Left cardiac atrium (tissue), 4 donors: ENCODE measurements around the gene CDH12. TPM values are rescaled to one million over a fixed set of nuclear protein-coding genes. Genes with fewer than 3 reads are reported as not detected.
"Not testable (repeated sequence)": the region's sequence is repeated elsewhere in the genome, so short reads cannot be mapped to it uniquely, and the experiment has no call there.

ENCODE experiments used
- ATAC-seq, 2 donors: fragments of 200-7000 bp; cut with Tn5 transposase; one replicate each; pipeline ENCODE4 v1.9.1; 2020; ENCODE audit warnings: mild to moderate bottlenecking in 2 of 2, moderate library complexity in 2 of 2
- DNase-seq: peaks from one replicate; pipeline ENCODE4 v3.0.0-alpha.2; 2020
- intact Hi-C, 2 donors: fragments of 100-400 bp; cut with DNase I; formaldehyde crosslinking; loops; one replicate each; pipeline versions ENCODE4 v1.14.1 to v1.15.1; 2022 to 2023
- total RNA-seq, 2 donors: library from RNA; stranded (reverse); fragmentation: NEBNext Ultra II Directional; extraction: Animal tissue kit (Norgen Biotek cat#: 25700); gene quantifications; one replicate each; pipeline ENCODE4 v1.2.1, GENCODE V29; 2021
- donor health status: DM: no; HTN: yes; CAD: no.
- donor health status: DM: no; HTN: yes; CAD: no; lungs with severe emphysema.
- donor health status: DM: yes; HTN: yes; CAD: no.
- donor health status: Dilated cardiomyopathy.

The CDH12 gene
- total RNA-seq, 2 donors from 2014 or later, result not detected

DNA sequence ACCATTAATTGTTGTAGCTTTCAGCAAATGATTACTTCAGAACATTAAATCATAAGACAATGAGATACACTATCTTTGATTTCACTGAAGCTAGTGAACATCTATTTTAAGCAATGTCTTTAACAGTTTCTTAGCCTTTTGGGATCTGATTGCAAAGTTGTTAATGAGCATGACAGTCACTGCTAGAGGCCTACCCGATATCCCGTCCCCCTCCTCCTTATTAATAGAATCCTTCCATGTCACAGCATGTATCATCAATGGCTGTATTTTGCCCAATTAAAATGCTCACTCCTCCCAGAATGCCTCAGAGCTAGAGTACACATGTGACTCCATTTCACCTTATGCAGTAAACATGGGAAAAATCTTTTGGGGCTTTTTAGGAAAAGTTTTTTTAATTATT, 852.0 kb downstream of the CDH12 start:
- intact Hi-C loops, DNase-seq, ATAC-seq: not testable (repeated sequence)

DNA sequence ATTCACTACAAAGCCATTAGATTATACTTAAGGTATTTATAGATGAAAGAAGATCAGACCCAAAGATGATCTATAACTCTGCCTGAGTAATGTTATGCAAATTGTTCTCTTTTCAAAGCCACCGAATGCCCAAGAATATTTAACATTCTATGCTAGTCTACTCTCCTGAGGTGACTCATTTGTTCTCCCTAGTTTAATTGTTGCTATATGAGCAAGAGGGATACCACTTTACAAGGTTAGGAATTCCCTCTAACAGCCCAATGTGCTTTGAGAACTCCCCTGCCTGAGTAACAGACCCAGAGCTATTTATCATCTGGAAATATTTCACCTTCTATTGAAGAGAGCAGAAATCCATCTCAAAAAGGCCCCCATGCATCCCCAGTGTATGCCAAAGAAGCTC, 867.3 kb downstream of the CDH12 start:
- DNase-seq, ATAC-seq, intact Hi-C loops: not testable (repeated sequence)

DNA sequence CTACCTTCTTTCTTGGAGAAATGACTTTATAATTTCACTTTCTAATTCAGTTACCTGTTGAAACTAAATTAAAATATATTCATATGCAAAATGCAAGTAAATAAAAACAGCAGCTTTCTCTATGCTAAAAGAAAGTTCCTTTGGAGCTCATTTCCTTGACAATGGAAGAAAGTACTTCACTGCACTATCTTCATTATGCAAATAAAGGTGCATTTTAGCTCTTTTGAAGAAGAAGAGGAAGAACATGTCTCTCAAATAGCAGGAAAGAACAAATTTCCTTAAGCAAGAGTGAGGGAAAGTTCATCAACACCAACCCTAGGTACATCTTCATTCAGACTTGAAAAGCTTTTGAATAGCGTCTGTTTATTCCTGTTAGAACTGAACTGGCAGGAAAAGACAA, 901.6 kb downstream of the CDH12 start:
- DNase-seq, intact Hi-C loops, ATAC-seq: not testable (repeated sequence)

DNA sequence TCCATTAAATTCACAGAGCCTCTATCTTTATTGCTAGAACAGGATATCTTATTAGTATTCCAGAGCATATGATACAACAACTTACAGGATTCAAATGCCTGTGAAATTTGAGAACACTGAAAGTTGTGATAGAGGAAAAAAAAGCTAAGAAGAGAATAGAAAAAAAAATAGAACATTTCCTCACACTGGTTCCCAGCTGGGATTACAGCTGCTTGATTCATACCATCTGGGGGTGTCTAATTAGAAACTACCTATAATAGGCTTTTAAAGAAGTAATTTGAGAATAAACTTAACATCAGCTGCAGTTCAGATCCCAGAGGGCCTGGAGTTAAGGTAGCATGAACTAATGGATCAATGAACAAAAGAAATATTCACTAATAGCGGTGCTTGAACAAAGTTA, 922.0 kb downstream of the CDH12 start:
- ATAC-seq (no peak), DNase-seq (no peak)
- intact Hi-C loops, result no loop called here

DNA sequence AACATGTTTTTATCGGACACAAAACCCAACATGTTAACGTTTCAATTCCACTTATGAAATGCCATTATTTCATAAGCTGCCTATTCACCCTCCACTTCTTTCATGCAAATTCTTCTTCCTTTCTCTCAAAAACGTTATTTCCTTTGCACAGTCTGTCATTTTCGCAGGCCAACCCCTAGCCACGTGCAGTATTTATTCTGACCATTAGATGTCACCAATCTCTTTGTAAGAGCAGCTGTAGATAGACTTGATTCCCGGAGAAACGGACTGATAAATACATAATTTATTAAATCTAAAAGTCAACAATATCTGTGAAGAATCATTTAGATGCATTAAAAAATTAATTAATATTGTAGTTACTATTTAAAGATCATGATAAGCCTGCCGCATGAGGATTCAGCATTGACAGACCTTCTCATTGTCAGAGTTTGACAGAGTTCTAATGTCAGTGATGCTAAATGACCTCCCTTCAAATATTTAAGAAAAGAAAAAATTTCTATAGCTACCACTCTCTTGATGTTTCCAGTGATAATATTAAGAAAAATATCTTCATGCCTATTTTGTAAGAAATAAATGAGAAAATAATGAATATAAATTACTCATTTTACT, 933.6 kb downstream of the CDH12 start:
- DNase-seq (no peak), ATAC-seq (no peak)
- intact Hi-C loops, result loop anchor here in 1 of 2 donors (10.0 kb wide), 1 partner anchor 295 kb away; no protein-coding TSS in a partner anchor

DNA sequence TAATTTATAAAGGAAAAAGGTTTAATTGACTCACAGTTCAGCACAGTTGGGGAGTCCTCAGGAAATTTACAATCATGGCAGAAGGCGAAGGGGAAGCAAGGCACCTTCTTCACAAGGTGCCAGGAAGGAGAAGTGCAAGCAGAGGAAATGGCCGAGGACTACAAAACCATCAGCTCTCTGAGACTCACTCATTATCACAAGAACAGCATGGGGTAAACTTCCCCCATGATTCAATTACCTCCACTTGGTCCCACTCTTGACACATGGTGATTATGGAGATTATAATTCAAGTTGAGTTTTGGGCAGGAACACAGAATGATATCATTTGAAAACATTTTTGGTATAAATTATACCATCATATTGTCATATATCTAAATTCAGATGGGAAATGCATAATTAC, 934.7 kb downstream of the CDH12 start:
- intact Hi-C loops, result no loop called here
- DNase-seq, result no peak
- ATAC-seq, result no peak

DNA sequence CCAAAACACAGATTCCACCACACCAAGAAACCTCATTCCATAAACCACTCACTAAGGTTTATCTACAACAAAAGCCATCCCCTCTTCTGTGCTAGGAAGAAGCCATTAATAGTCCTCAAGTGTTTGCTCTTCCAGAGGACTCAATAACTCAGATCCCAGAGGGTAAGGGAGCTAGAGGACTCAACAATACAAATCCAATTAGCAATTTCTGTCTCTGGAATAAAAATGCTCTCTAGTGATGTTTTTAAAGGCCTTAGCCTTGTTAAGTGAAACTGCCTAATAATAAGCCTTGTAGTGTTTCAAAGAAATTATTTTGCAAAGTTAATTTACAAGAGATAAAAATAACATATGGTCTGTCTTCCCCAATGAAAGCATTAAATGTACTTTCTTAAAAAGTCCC, 942.4 kb downstream of the CDH12 start:
- no peak for ATAC-seq
- intact Hi-C loops, result no loop called here
- no peak for DNase-seq

DNA sequence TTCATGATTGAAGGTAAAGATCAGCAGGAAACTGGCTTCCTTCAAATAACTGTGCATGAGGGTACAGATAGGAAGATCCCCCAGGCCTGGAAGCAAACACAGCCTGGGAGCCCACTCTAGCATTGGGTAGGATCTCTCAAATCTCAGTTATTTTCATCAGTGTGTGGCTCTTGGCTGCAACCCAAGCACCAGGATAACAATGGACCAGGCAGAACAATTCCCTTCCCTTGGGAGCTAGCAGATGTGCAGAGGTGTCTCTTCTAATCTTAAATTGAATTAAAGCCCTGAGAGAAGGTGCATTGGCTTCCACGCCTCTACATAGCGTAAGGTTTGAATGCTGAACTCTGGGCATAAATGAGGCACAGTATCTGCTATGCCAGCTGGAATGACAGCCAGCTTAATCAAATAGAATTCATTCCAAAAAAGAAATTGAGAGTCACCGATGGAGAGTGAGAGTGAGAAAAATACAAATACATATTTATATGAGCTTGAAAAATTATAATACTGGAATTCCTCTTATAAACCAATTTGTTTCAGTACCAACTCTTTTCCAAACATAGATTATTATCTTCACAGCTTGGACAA, 957.3 kb downstream of the CDH12 start:
- ATAC-seq, result no peak
- intact Hi-C loops, result no loop called here

DNA sequence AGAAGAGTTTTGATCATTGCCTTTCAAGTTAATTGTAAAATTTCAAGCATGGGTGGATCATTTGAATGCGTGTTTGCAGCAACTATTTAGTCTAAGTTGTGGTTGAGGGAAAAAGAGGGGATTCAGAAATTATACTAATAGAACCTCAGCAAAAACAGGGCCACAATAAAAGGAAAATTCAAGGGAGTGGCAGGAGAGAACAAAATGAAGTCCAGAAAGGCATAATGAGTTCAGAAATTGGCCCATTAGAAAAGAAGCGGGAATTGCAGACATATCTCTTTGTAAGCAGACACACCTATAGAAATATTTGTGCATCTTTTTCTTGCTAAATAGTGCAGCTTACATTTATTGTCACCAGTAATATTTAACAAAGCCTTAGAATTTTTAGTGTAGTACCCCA, 960.0 kb downstream of the CDH12 start:
- intact Hi-C loops, result loop anchor here in 1 of 2 donors (5.0 kb wide), 1 partner anchor 1494 kb away; no protein-coding TSS in a partner anchor
- DNase-seq (no peak), ATAC-seq (no peak)

More for the DNA sequence above, 957.3 kb downstream of the CDH12 start:
- DNase-seq, result no peak

DNA sequence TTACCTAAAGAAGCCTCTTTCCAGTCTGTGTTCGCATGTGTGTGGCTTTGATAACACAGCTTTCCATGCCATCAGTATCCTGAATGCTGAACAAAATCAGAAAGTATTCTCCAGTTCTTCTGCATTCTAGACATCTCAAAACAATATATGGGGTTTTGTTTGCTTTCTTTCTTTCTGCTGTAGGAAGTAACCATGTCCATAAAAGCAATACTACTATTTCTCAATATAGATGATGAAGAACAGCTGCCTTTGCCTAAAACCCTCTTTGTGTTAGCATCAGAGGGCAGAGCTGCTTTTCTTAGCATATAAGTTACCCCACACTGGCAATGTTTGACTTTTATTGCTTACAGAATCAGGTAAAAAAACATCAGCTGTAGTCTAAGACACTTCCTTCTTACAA, 963.6 kb downstream of the CDH12 start:
- ATAC-seq (no peak), DNase-seq (no peak)
- intact Hi-C loops, result no loop called here

DNA sequence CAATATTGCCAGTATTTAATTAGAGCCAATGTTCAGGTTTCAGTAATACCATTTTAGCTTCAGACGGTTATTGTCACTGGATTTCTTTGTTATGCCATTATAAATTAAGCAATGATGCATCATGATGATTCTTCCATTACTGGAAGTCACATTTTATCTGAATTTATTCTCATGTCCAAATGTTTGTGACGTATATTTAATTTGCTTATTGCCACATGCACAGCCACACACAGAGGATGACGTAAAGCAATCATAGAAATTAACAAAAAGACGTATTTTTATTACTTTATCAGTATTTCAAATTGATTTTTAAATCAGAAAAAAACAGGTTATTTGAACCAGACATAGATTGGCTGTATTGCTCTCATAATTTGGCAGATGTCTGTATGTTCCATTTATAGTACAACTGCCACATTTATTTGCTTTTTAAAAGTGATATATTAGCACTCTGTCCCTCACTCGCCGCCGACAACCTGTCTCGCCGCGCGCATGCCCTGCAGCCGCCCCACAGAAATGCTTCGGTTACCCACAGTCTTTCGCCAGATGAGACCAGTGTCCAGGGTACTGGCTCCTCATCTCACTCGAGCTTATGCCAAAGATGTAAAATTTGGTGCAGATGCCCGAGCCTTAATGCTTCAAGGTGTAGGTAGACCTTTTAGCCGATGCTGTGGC, 970.9 kb downstream of the CDH12 start:
- ATAC-seq (no peak), DNase-seq (no peak)
- intact Hi-C loops, result no loop called here

DNA sequence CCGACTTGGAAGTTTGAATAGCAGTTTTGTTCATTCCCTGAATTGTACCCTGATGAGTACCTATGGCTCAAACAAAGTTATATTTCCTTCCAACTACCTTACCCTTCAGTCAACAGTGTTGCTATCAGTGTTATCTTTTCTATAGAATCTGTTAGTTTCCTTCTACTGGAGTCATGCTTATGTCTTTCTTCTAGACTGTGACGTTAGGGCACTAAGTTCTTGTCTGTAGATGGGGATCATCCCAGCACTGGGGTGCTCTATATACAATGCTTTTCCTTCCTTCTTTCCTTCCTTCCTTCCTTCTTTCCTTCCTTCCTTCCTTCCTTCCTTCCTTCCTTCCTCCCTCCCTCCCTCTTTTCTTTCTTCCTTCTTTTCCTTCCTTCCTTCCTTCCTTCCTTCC, 973.0 kb downstream of the CDH12 start:
- intact Hi-C loops, result no loop called here
- DNase-seq (no peak), ATAC-seq (no peak)

DNA sequence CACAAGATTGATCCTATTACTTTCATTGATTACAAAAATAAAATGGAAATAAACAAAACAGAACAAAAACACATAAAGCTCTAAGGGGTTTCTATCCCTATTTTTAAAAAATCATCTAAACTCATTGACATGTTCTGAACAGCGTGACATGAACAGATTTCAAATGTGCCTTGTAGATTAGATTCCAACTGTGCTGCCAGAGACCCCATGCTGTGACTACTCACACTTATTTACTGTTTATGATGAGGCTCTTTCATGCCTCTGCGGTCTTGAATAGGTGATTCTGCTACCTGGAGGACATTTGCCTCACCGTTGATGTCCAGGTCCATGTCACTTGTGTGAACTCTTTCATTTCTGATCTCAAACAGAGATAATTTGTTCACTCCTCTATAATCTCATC, 990.2 kb downstream of the CDH12 start:
- intact Hi-C loops, result no loop called here
- ATAC-seq, result no peak
- DNase-seq, result no peak

DNA sequence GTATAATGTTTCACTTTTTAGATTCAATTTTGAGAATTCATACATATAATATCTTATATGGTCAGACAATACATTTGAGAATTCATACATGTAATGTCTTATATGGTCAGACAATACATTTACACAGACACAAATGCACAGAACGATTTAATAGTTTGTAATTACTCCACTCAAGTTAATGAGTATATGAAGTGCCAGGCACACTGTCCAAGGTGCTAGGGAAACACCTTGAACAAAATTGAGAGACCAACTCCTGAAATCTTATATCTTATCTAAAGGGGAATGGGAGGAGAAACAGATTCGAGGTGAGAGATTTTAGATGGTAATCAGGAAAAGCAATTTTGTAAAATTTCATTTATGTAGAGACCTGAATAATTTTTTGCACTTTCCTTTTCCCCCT, 994.7 kb downstream of the CDH12 start:
- DNase-seq (no peak), ATAC-seq (no peak)
- intact Hi-C loops, result no loop called here

DNA sequence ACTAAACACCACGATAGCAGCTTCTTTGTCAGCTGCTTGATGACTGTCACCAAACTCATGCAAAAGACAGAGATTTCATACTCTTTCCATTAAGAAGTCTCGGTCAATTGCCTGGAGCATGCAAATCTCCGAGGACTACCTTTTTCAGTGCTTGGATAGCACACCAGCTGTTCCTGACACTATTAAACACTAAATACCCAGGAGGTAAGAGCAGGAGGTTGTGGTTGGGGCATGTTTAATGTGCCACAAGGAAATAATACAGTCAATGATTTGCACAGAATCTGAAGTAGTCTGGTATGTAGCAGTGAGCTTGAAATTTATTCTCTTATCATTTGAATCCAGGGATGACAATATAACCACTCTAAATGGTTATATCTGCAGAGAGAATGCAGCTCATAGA, 996.2 kb downstream of the CDH12 start:
- ATAC-seq, result no peak
- no peak for DNase-seq
- intact Hi-C loops, result no loop called here

DNA sequence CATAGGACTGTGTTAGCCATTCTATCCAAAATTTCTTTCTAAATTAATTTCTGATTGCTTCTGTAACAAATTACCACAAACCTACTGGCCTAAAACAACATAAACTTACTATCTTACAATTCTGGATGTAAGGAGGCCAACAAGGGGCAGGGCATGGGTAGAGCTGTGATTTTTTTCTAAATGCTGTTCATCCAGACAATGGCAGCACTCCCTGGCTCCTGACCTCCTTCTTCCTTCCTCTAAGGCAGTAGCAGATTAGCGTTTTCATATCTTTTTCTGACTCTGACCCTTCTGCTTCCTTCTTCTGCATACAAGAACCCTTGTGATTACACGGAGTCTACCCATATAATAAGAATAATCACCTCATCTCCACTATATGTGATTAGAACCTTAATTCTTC, 1005.8 kb downstream of the CDH12 start:
- no peak for ATAC-seq
- intact Hi-C loops, result no loop called here
- DNase-seq, result no peak

DNA sequence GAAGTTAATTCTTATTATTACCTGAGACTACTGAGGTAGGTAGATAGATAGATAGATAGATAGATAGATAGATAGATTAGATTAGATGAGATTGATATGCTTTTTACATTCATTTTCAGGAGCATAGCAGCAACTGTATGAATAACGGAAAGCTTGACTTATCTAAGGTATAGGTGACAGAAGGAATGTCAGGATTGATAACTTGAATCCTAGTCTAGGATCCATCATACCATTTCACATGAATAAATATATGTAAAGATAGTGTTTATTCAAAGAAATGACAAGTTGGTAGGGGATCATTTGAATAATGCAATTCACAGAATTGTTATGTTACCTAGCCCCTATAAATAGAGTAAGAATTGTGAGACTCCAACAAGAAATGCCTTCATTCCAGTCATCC, 1008.2 kb downstream of the CDH12 start:
- DNase-seq (no peak), ATAC-seq (no peak)
- intact Hi-C loops, result no loop called here

DNA sequence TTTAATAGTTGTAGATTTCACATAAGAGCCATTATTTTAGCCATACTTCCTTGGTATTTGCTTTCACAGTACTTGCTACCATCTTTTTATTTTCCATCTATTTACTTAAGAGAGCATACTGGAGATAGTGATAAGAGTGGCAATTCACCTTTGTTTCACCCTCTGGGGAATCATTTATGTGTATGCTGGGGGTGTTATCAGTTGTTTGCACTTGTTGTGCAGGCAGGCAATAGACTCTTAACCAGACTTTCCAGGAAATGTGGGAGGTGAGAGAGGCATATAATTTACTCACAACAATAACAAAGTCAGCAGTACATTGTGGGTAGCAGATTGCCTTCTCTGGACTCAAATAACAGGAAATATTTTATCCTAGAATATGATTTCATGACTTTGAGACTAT, 1018.3 kb downstream of the CDH12 start:
- intact Hi-C loops, result no loop called here
- ATAC-seq (no peak), DNase-seq (no peak)

DNA sequence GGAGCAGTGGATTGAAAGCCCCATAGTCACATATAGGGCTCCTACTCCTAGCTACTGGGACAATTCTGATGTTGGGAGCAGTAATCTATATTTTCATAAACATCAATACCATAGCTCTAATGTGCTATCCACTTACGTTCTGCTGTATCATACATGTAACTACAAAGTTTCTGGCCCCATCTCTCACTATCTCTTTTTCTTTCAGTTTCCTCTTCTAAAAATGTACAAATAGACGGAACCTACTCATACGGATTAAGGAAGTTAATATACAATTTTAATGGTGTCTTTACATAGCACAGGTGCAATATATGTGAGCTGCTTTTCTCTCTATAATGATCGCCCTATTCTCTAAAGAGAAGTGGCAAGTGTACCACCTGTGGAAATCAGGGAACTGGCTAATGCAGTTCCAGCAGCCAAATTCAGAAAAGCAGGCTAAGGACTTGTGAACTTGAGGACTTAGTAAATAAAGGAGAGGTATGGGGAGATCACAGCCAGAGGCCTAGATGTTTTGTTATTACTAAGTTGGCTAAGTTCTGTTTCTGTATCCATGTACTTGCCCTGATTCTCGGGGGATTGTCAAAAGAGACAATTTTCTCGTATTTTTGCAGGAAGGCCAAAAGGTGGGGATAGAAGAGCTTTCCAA, 1021.9 kb downstream of the CDH12 start:
- intact Hi-C loops, result no loop called here
- DNase-seq (no peak), ATAC-seq (no peak)

DNA sequence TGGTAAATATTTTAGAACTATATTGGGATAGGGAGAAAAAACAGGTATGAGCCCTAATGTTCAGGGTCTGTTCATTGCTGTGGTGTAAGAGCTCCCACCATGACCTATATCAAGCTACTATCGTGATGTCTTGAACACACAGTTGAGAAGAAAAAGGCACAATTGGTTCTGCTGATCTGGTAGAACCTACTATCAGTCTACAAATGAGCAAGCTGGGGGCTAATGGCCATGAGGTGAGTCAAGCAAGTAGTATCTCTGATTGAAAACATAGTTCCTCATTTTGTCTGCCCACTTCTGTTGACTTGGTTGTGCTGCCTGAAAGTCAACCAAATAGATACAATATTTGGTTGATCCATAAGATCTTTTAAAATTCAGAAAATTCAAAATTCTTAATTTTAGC, 1026.3 kb downstream of the CDH12 start:
- intact Hi-C loops, result no loop called here
- no peak for ATAC-seq
- DNase-seq, result no peak
